HepG2 (cell line): ENCODE data around the gene PODXL2. TPM values are rescaled to one million over a fixed set of nuclear protein-coding genes. Genes with fewer than 3 reads are reported as not detected.
A peak's percentile ranks its signal among the peaks of the same experiment; 100 is the strongest.

Source experiments
- CENPBD1 ChIP-seq: sonication (generic); formaldehyde crosslinking; IDR thresholded peaks from 2 replicates; pipeline ENCODE4 v1.8.0; 2022; ENCODE audit warnings: missing genetic modification reagents, low read depth, mild to moderate bottlenecking, borderline replicate concordance
- ELF1 ChIP-seq: sonication (generic); formaldehyde crosslinking; IDR thresholded peaks from 2 replicates; pipeline ENCODE4 v1.4.0; 2020; ENCODE audit warnings: missing genetic modification reagents
- ELF3 ChIP-seq: IDR thresholded peaks from 2 replicates; pipeline ENCODE4 v1.6.1; 2016; ENCODE audit warnings: missing genetic modification reagents, missing compliant biosample characterization
- FOXA1 ChIP-seq, 2 experiments: fragments of 450-650 bp in 1 of 2; sonication (generic) in 1 of 2; formaldehyde crosslinking in 1 of 2; IDR thresholded peaks; 2 replicates each; pipeline versions ENCODE4 v1.4.0 to v1.6.1; 2016 to 2020; ENCODE audit warnings: missing genetic modification reagents in 1 of 2
- GPN1 ChIP-seq: sonication (generic); formaldehyde crosslinking; IDR thresholded peaks from 2 replicates; pipeline ENCODE4 v1.5.1; 2020; ENCODE audit warnings: missing genetic modification reagents, borderline replicate concordance
- HNRNPH1 ChIP-seq: fragments of 200-400 bp; formaldehyde crosslinking; optimal IDR thresholded peaks from 2 replicates; pipeline ENCODE3; 2017; ENCODE audit warnings: mild to moderate bottlenecking, low read depth, low read length
- IKZF1 ChIP-seq: fragments of 450-650 bp; IDR thresholded peaks from 2 replicates; pipeline ENCODE4 v1.7.1; 2016
- KLF13 ChIP-seq: sonication (generic); formaldehyde crosslinking; IDR thresholded peaks from 2 replicates; pipeline ENCODE4 v1.4.0; 2020; ENCODE audit warnings: mild to moderate bottlenecking, missing genetic modification reagents
- PLRG1 ChIP-seq: fragments of 450-650 bp; conservative IDR thresholded peaks from 2 replicates; pipeline ENCODE4 v1.6.1; 2016
- RFXAP ChIP-seq: sonication (generic); formaldehyde crosslinking; IDR thresholded peaks from 2 replicates; pipeline ENCODE4 v1.4.0; 2020; ENCODE audit warnings: missing genetic modification reagents, borderline replicate concordance
- SKI ChIP-seq: fragments of 450-650 bp; IDR thresholded peaks from one replicate; pipeline ENCODE4 v1.6.1; 2018; ENCODE audit warnings: mild to moderate bottlenecking; ENCODE audit not compliant: partially characterized antibody
- SMARCC2 ChIP-seq: fragments of 450-650 bp; IDR thresholded peaks from 2 replicates; pipeline ENCODE4 v1.6.1; 2017; ENCODE audit warnings: antibody characterized with exemption, mild to moderate bottlenecking
- ZMAT3 ChIP-seq: sonication (generic); formaldehyde crosslinking; conservative IDR thresholded peaks from 2 replicates; pipeline ENCODE4 v1.7.0; 2021; ENCODE audit warnings: missing genetic modification reagents
- ZNF142 ChIP-seq: sonication (generic); formaldehyde crosslinking; IDR thresholded peaks from 2 replicates; pipeline ENCODE4 v1.4.0; 2020; ENCODE audit warnings: missing genetic modification reagents
- ZNF407 ChIP-seq: sonication (generic); formaldehyde crosslinking; IDR thresholded peaks from one replicate; pipeline ENCODE4 v1.5.1; 2020; ENCODE audit warnings: mild to moderate bottlenecking, missing genetic modification reagents; ENCODE audit errors: not compliant biosample characterization
- ZNF605 ChIP-seq: sonication (generic); formaldehyde crosslinking; IDR thresholded peaks from 2 replicates; pipeline ENCODE4 v1.8.0; 2022; ENCODE audit warnings: mild to moderate bottlenecking, missing genetic modification reagents
- polyA plus RNA-seq, 8 experiments: library from polyadenylated mRNA; depleted of rRNA in 3 of 8; stranded (reverse) in 7 of 8; unstranded in 1 of 8; fragments of >200 nt; fragmentation: Illumina TruSeq in 4 of 8; extraction: Trizol in 4 of 8; gene quantifications; 2 replicates each; pipeline versions ENCODE4 v1.2.1 to v1.2.3, GENCODE V29; 2011 to 2016; ENCODE audit warnings: low read depth in 4 of 8, missing spikeins in 1 of 8, mixed read lengths in 1 of 8; ENCODE audit not compliant: insufficient read depth in 1 of 8
- total RNA-seq, 5 experiments: library from RNA; depleted of rRNA; stranded (reverse); fragments of >200 nt; fragmentation: Illumina TruSeq; extraction: Trizol; gene quantifications; 2 replicates each; pipeline ENCODE4 v1.2.3, GENCODE V29; 2016; ENCODE audit warnings: low read depth in 1 of 5

PODXL2 gene
- total and polyA plus RNA-seq, 2 of the 13 experiments (the other 11 are each of a cell fraction or from before 2014, with no cell fraction given): 20.4 to 25.1 TPM

- no peak for TF ChIP-seq ZNF407 (CRISPR knock-in tag)
- TF ChIP-seq FOXA1 (IDR thresholded peaks at IDR 0.05): no peak
- TF ChIP-seq FOXA1 (CRISPR knock-in tag; IDR thresholded peaks at IDR 0.05): peak; percentile 76
- no peak for TF ChIP-seq SMARCC2
- TF ChIP-seq HNRNPH1: no peak
- TF ChIP-seq RFXAP: no peak
- no peak for TF ChIP-seq SKI
- TF ChIP-seq ZMAT3: no peak
- TF ChIP-seq GPN1 (CRISPR knock-in tag): no peak
- TF ChIP-seq ZNF605 (CRISPR knock-in tag): no peak
- no peak for TF ChIP-seq CENPBD1 (CRISPR knock-in tag)
- no peak for TF ChIP-seq PLRG1
- no peak for TF ChIP-seq IKZF1
- TF ChIP-seq ELF3 (CRISPR knock-in tag): 0 out of 2 replicates have a peak, but pooled peaks have one; percentile 25
- no peak for TF ChIP-seq KLF13 (CRISPR knock-in tag)
- TF ChIP-seq ELF1 (CRISPR knock-in tag): peak; percentile 33; the same call in 1 of the 2 replicates
- TF ChIP-seq ZNF142 (CRISPR knock-in tag): peak; percentile 58; the same call in 1 of the 2 replicates
Observed at GRCh38 chr3:127672429-127673190, 43.6 kb downstream of the PODXL2 start, which contains the start of gene ABTB1 (continued).
